Testis (tissue), 2 donors: ENCODE results near the gene PHACTR4.

Experiments
- POLR2A ChIP-seq: fragments of 450-650 bp; IDR thresholded peaks from one replicate; pipeline ENCODE4 v1.6.1; 2017; ENCODE audit warnings: antibody characterized with exemption, mild to moderate bottlenecking, moderate library complexity
- TF ChIP-seq, protein P1 (sequence below), 3 experiments: fragments of 450-650 bp in 2 of 3; fragments of 200-600 bp in 1 of 3; sonication (generic) in 1 of 3; IDR thresholded peaks; one replicate each; pipeline ENCODE4 v1.5.1; 2016 to 2019; ENCODE audit warnings: antibody characterized with exemption in 3 of 3, mild to moderate bottlenecking in 2 of 3, moderate library complexity in 1 of 3

GRCh38 chr1:28537457-28538199 is 168.1 kb downstream of the PHACTR4 start:
- no peak for TF ChIP-seq POLR2A
- TF ChIP-seq, protein P1, sequence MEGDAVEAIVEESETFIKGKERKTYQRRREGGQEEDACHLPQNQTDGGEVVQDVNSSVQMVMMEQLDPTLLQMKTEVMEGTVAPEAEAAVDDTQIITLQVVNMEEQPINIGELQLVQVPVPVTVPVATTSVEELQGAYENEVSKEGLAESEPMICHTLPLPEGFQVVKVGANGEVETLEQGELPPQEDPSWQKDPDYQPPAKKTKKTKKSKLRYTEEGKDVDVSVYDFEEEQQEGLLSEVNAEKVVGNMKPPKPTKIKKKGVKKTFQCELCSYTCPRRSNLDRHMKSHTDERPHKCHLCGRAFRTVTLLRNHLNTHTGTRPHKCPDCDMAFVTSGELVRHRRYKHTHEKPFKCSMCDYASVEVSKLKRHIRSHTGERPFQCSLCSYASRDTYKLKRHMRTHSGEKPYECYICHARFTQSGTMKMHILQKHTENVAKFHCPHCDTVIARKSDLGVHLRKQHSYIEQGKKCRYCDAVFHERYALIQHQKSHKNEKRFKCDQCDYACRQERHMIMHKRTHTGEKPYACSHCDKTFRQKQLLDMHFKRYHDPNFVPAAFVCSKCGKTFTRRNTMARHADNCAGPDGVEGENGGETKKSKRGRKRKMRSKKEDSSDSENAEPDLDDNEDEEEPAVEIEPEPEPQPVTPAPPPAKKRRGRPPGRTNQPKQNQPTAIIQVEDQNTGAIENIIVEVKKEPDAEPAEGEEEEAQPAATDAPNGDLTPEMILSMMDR (IDR thresholded peaks at IDR 0.05): no peak
